IPS DF 4.7 (cell line): ENCODE measurements around the gene VSIG10.
"Not testable (repeated sequence)": the region's sequence is repeated elsewhere in the genome, so short reads cannot be mapped to it uniquely, and the experiment has no call there.

Experiments used
- DNase-seq: peaks from one replicate; pipeline ENCODE4 v3.0.0-alpha.2; 2013; ENCODE audit warnings: low spot score; ENCODE audit errors: extremely low read depth

The VSIG10 gene

DNA sequence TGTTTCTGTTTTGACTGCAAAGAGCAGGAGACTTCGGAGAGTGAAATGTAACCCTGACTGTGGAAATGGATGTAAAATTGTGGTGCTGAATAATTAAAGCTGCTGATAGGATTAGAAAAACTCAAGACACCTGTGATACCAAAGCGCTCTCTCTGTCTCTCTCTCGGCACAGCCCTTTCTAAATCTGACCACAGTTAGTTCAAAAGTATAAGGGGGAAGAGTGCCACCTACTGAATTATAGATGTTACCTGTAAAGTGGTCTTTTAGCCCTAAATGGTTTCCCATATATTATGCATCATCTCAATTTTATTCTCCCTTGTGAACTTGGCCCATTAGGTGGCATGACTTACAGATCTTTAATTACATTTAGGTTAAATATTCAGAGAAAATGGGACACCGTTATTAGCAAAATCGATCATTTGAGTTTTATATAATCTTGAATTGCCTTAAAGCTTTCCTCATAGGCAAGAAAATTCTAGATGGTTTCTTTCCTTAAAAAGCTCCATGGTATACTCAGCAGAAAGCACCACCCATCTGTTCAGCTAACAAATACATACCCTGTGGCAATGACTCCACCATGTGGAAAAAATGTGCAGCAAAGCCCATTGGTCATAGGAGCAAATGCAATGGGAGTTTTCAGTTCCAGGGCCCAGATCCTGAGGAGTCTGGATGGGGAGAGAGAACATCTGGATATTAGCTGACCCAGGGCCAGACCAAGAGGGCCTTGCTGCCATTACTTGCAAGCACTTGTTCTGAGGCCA lies 69.2 kb downstream of the VSIG10 start:
- DNase-seq, result no peak

DNA sequence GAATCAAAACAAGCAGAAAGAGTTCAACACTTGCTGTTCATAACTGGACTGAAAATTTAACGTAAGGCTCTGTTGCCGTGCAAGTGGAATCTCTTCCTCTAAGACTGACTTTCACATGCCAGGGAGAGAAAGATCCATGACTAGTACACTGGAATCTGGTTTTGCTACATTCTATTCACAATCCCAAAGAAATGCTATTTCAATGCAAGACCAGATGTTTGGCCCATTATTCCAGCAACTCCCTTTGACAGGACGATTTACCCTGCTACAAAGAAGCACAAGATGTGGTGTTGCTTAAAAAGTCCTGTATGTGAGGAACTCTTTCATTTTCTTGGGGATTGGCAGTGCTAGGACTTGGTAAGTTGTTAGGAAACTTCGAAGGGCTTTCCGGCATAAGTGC lies 69.9 kb downstream of the VSIG10 start:
- no peak for DNase-seq

DNA sequence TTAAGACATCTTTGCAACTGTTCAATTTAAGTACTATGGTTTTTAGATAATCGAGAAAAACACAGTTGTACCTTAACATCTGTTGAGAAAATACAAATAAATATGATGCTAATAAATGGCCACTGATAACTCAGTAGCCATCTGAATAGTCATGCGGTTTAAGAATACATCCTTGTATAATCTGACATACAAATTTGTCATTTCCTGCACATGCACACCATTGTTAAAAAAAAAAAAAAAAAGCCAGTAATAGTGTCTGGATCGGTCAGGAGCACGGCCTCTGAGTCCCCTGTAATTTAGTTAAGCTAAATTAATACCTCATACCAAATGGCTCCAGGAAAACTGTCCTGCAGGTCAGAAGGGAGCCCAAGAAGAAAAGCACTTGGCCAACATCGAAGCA lies 70.5 kb downstream of the VSIG10 start:
- no peak for DNase-seq

DNA sequence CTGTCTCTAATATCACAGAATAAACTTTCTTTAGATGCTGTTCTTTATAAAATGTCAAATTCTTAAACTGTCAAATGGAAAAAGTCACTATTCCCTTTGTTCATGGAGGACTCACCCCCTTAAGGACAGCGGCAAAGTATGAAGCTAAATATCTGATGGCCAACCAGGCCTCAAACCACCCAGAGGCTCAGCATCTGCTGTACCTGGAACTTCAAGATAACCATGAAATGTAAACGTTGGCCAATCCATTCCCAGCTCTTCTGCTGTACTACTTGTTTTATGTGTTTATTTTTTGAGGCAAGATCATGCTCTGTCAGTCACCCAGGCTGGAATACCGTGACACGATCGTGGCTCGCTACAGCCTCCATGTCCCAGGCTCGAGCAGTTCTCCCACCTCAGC lies 71.6 kb downstream of the VSIG10 start:
- DNase-seq, result no peak

DNA sequence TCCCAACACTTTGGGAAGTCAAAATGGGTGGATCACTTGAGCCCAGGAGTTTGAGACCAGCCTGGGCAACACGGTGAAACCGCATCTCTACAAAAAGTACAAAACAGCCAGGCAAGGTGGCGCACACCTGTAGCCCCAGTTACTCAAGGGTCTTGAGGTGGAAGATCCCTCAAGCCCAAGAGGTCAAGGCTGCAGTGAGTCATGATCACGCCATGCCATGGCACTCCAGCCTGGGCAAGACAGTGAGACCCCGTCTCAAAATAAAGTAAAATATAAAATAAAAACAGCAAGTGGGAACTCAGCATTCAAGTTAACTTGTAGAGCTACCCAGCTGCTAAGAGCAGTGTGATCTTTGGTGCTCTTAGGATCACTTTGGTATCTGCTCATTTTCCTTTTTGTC lies 74.6 kb downstream of the VSIG10 start:
- DNase-seq, result no peak

DNA sequence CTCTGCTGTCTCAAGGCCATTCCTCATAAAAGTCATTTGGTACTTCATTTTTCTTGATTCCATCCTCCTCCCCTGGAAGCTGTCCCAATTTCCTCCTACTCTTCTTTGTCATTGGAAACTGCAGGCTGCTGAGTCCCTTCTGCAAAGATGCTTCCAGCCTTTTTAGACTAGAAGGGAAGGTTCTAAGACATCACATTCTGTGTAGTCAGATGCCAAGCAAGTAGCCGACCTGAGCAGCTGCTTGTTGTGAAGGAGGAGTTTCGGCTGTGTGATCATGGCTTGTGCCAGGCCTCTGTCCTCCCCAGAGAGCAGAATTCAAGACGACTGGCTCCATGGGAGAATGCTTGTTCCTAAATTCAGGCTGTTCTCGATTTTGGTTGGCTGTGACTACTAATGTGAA lies 78.6 kb downstream of the VSIG10 start:
- DNase-seq, result no peak

DNA sequence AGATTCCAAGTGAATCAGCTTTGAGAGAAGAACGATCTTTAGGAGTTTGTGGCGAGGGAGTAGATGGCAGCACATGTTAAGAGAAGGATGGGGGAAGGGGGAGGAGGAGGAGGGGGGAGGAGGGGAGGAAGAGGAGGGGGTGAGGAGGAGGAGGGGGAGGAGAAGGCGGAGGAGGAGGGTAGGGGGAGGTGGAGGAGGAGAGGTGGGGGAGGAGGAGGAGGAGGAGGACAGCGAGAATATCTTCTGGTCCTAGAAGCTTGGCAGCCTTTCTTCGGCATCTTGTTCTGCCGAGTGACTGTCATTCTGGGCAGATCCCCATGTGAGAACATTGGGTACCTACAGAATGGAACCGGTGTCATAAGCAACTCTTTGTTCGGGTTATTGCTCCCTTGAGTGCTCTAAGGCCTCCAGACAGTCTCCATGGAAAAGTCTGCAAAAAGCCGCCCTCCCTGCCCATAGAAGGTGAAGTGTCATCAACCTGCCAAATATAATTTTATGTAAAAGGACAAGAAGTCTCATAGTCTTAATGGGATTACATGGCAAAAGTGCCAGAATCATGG lies 80.4 kb downstream of the VSIG10 start:
- DNase-seq, result no peak

DNA sequence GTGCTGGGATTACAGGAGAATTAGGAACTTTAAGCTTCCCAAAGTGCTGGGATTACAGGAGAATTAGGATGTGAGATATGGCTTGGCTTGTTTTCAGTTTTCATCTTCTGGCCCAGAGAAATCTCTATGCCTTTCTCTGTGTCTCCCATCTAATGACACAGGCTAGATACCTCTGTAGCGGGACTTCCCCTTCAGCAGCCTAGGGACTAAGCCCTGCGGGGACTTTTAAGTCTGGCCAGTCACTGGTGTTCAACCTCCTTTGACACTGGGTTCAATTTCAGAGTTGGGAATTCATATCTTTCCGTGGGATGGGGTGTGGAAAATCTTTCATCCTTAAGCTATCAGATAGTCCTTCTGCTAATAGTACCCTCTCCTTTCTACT lies 81.1 kb downstream of the VSIG10 start:
- DNase-seq, result no peak

DNA sequence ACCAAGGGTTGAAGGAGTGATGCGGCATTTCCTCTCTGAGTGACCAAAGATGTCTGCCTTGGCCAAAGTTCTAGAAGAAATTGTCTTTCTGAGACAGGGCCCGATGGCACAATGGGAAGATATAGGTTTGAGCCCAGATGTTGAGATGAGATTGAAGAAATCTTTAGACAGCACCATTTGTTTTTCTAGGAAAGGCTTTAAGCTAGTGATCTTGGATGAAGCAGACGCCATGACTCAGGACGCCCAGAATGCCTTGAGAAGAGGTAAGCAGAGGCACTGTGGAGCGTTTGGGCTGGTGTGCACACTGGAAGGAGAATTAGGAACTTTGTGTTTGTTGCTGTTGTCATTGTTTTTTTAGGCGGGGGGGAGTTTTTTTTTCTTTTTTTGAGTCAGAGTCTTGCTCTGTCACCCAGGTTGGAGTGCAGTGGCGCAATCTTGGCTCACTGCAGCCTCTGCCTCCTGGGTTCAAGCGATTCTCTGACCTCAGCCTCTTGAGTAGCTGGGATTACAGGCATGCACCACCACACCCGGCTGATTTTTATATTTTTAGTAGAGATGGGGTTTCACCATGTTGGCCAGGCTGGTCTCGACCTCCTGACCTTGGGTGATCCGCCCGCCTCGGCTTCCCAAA lies 81.6 kb downstream of the VSIG10 start:
- not testable (repeated sequence) for DNase-seq

DNA sequence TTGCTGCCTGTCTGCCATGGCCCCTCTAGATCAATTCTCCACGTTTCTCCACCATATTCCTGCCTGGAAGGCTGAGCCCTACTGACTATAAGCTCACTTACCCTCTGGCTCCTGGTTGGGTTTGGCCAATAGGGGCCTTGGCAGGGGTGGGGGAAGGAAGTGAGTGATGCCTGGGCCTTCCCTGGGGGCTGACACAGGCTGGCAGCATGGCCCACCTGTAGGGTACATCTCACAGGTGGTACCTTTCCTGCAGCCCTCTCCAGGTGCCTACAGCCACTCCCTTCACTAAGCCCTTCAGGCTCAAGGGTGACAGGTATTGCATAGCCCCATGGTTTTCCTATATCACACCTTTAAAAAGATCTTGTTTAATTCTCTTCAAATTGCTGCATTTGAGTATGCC lies 83.8 kb downstream of the VSIG10 start:
- DNase-seq, result no peak

DNA sequence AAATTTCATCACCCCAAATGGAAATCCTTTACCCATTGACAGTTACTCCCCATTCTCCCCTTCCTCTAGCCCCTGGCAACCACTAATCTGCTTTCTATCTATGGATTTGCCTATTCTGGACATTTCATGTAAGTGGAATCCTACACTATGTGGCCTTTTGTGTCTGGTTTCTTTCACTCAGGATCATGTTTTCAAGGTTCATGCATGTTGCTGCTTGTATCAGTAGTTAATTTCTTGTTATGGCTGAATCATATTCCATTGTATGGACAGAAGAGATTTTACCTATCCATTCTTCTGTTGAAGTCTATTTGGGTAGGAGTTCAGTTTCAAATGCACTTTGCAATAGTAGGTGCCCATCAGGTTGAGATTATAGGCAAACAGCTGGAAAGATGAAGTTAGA lies 85.9 kb downstream of the VSIG10 start:
- no peak for DNase-seq

DNA sequence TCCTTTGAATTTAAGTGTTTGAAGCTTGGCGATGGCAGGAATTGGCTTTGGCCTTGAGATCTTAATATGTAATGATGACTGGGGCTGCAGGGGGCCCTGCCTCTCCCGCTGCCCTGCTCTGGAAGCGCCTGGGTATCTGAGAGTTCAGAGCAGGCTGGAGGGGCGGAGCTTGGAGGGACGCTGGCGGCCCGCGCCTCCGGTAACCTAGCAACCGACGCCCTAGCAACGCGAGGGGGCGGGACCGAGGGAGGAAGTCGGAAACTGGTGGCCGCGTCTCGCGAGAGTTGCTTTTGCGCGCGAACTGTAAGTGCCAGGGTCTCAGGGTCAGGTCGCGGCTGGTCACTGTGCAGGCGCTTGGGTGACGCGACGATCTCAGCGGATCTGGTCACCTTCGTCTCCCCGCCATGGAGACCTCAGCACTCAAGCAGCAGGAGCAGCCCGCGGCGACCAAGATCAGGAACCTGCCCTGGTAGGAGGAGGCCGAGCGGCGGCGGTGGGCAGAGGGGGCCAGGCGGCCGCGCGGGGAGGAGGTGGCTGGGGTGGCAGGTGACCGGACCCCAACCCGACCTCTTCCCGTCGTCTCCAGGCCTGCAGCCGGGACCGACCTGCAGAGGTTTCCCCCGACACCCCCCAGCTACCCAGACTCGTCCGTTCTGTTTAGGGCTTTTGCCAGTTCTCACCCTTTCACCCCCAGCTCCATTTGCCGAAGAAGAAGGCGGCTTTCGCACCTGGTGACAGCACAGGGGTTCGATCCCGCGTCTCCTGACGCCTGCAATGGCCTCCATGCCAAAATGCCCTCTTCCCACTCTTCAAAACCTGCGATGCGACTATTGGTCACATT lies 87.2 kb downstream of the VSIG10 start, which contains the start of gene RFC5:
RFC5 (plus strand) TSS at position 280 of the 841 bp plus-strand sequence; CDS start at position 405, 125 bp downstream.
- DNase-seq, result peak; percentile 95

DNA sequence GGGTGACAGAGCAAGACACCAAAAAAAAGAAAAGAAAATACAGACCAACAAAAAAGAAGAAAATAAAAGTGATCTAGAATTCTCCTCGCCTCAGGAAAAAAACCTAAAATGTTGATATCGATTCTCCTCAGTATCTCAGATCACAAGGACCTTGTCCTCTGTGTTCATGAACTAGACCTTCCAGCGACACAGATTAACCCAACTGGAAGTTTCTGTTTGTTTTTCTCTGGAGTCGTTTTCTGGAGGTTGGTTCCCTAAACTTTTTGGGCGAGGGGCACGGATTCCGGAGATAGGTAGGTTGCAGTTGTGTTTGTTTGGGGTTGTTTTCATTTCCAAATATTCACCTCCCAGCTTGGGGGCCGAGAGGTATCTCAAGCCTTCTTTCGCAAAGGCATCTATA lies 87.9 kb downstream of the VSIG10 start:
- DNase-seq, result no peak

DNA sequence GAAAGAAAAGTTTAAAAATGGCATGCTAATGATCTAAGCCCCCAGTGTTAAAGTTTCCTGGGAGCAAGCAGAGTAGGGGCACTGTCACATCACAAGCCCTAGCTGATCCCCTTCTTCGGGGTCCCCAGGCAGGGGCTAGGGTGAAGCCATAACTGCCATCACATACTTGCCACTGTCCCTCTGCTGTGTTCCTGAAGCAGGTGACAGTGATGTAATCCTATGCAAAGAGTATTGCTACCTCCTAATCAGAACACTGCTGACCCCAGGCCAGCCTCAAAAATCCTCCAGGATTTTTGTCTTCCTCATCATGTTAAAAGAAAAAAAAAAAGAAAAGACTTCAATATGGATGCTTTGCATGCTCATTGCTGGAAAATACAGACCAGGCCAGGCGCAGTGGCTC lies 88.5 kb downstream of the VSIG10 start:
- DNase-seq, result no peak
